GM12864 (cell line): ENCODE data around the gene GFI1.
A peak's percentile ranks its signal among the peaks of the same experiment; 100 is the strongest.

Experiments
- DNase-seq: peaks from one replicate; pipeline ENCODE4 v3.0.0-alpha.2; 2011; ENCODE audit warnings: low read depth
- H3K4me3 ChIP-seq: 2 replicates; pipeline ENCODE4 v1.5.1; 2011; ENCODE audit warnings: mild to moderate bottlenecking, low read depth, low read length, control low read depth
- CTCF ChIP-seq: IDR thresholded peaks from 2 replicates; pipeline ENCODE4 v1.5.1; 2011; ENCODE audit warnings: low read depth, mild to moderate bottlenecking, moderate library complexity, low read length, control low read depth, inconsistent platforms; ENCODE audit errors: missing control alignments

The GFI1 gene

GRCh38 chr1:92481971-92482664, 4.6 kb downstream of the GFI1 start:
- no peak for DNase-seq
- H3K4me3 ChIP-seq, result peak overlapping the region; percentile 66
- no peak for TF ChIP-seq CTCF

- H3K4me3 ChIP-seq, result no peak overlapping the region
- TF ChIP-seq CTCF, result no peak
These were observed 5.2 kb downstream of the GFI1 start for GRCh38 chr1:92481599-92481925.

GRCh38 chr1:92480813-92481598, 5.7 kb downstream of the GFI1 start:
- H3K4me3 ChIP-seq, result no peak overlapping the region

More at GRCh38 chr1:92481599-92481925, 5.2 kb downstream of the GFI1 start:
- DNase-seq, result no peak

GRCh38 chr1:92480200-92480812, 6.4 kb downstream of the GFI1 start:
- H3K4me3 ChIP-seq, result no peak overlapping the region
- TF ChIP-seq CTCF, result no peak
- DNase-seq, result no peak

More at GRCh38 chr1:92480813-92481598, 5.7 kb downstream of the GFI1 start:
- TF ChIP-seq CTCF, result no peak
- no peak for DNase-seq

GRCh38 chr1:92479587-92479986, 7.1 kb downstream of the GFI1 start:
- no peak for TF ChIP-seq CTCF
- no peak overlapping the region for H3K4me3 ChIP-seq
- DNase-seq, result no peak

- no peak for DNase-seq
- TF ChIP-seq CTCF, result no peak
- H3K4me3 ChIP-seq, result no peak overlapping the region
These were observed 8.3 kb downstream of the GFI1 start for GRCh38 chr1:92478393-92478792.
